NCI-H128 (cell line): ENCODE results near the gene SLIT3.

Experiments
- DNase-seq: peaks from one replicate; lab custom pipeline; 2025; ENCODE audit not compliant: unreplicated experiment; lab: John Stamatoyannopoulos, UW

The SLIT3 gene

GRCh38 chr5:168943091-168943884, 357.7 kb downstream of the SLIT3 start:
- DNase-seq = no peak

GRCh38 chr5:168941901-168942300, 359.0 kb downstream of the SLIT3 start:
- no peak for DNase-seq

- DNase-seq = no peak
Observed at GRCh38 chr5:168940712-168941111, 360.2 kb downstream of the SLIT3 start.

GRCh38 chr5:168939887-168940544, 360.9 kb downstream of the SLIT3 start:
- peak; percentile 29 for DNase-seq

- DNase-seq = no peak
Observed at GRCh38 chr5:168939156-168939800, 361.7 kb downstream of the SLIT3 start.

- DNase-seq = no peak
Observed at GRCh38 chr5:168936511-168936910, 364.4 kb downstream of the SLIT3 start.

GRCh38 chr5:168935183-168935582, 365.8 kb downstream of the SLIT3 start:
- DNase-seq = no peak

GRCh38 chr5:168934169-168934568, 366.8 kb downstream of the SLIT3 start:
- no peak for DNase-seq

GRCh38 chr5:168932400-168933189, 368.3 kb downstream of the SLIT3 start:
- DNase-seq = no peak

GRCh38 chr5:168931638-168932345, 369.1 kb downstream of the SLIT3 start:
- no peak for DNase-seq

- DNase-seq = no peak
Observed at GRCh38 chr5:168929656-168930055, 371.3 kb downstream of the SLIT3 start.

- DNase-seq = no peak
Observed at GRCh38 chr5:168925160-168925559, 375.8 kb downstream of the SLIT3 start.

- DNase-seq = no peak
Observed at GRCh38 chr5:168921147-168921866, 379.6 kb downstream of the SLIT3 start.

GRCh38 chr5:168920019-168920810, 380.7 kb downstream of the SLIT3 start:
- no peak for DNase-seq

GRCh38 chr5:168917947-168918600, 382.9 kb downstream of the SLIT3 start:
- no peak for DNase-seq

- no peak for DNase-seq
Observed at GRCh38 chr5:168916852-168917251, 384.1 kb downstream of the SLIT3 start.

GRCh38 chr5:168916266-168916665, 384.7 kb downstream of the SLIT3 start:
- DNase-seq = no peak

- DNase-seq = no peak
Observed at GRCh38 chr5:168914491-168914890, 386.4 kb downstream of the SLIT3 start.

GRCh38 chr5:168910874-168911273, 390.1 kb downstream of the SLIT3 start:
- DNase-seq = no peak
